ENCODE results near the gene POLE.

GRCh38 chr12:132625731-132626430 lies 61.3 kb downstream of the POLE start:
- TF ChIP-seq CTCF (conservative IDR thresholded peaks at IDR 0.05; ENCODE audit: low read depth, low read length) (no peak), RAD21 (IDR thresholded peaks at IDR 0.05; ENCODE audit: low read length) (no peak), RFX5 (IDR thresholded peaks at IDR 0.05; ENCODE audit: low read depth, low read length) (no peak), POLR2A (IDR thresholded peaks at IDR 0.05; ENCODE audit: low read depth, low read length) (no peak), MAFK (IDR thresholded peaks at IDR 0.05; ENCODE audit: low read depth, low read length) (no peak)

Measured in IMR-90 (cell line).